Measurements from ENCODE around the gene TADA2A. TPM values are rescaled to one million over a fixed set of nuclear protein-coding genes. Genes with fewer than 3 reads are reported as not detected.

TADA2A gene
- total and polyA plus RNA-seq, 2 of the 8 experiments (the other 6 are each of a cell fraction or from before 2014, with no cell fraction given) = 8.4 to 18.5 TPM

DNA sequence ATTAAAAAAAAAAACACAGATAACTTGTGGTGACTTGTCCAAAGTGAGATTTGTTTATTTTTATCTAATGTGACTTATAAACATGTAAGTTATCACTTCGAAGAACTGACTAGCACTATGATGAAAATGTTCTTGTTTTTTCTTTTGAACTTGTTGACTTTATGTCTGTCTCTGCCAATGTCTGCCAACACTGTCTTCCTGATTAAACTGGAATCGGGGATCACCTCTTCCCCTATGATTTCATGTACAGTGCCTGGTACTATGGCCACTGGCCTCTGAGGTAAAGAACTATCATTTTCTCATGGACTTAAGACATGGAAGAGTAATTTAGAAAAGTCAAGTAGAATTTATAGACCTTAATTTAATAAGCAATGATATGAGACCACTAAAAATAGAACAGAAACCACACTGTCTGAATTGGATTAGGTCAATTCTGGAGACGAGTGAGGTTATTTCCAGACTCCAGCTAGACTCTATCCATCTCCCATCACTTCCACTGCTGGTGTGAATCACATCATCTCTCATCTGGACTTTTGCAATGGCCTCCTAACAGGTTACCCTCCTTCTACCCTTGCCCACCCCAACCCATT is 22.0 kb upstream of the TADA2A start:
- Histone ChIP-seq H3K79me2 (ENCODE audit: control insufficient read depth in 1 of 2, insufficient read depth in 2 of 2, low read length in 2 of 2) (no peaks in the 10 kb centered on the region), H3K27me3 (replicated peaks in 1 of 4; ENCODE audit: control insufficient read depth in 3 of 4, extremely low read depth in 1 of 4, insufficient read depth in 3 of 4, low read length in 3 of 4) (no peaks in the 10 kb centered on the region), H3K4me3 (ENCODE audit: extremely low read depth in 1 of 4, insufficient read depth in 2 of 4, low read depth in 3 of 4, low read length in 4 of 4) (no peak overlapping the region), H3K4me1 (replicated peaks in 1 of 4; ENCODE audit: control insufficient read depth in 3 of 4, insufficient read depth in 4 of 4, low read length in 3 of 4) (no peaks in the 10 kb centered on the region), H3K4ac (replicated peaks; ENCODE audit: insufficient read length, low read depth, low read length) (no peak overlapping the region), H3K4me2 (ENCODE audit: insufficient read depth in 1 of 2, low read depth in 2 of 2, low read length in 2 of 2) (no peak overlapping the region), H4K5ac (ENCODE audit: insufficient read length, low read depth, low read length) (no peak overlapping the region), H3K79me1 (ENCODE audit: low read depth, low read length) (no peaks in the 10 kb centered on the region), H2AK5ac (ENCODE audit: low read depth, low read length) (no peak overlapping the region), H3K36me3 (ENCODE audit: control insufficient read depth in 2 of 4, insufficient read depth in 4 of 4, low read length in 3 of 4) (no peaks in the 10 kb centered on the region), H4K8ac (ENCODE audit: extremely low read depth, insufficient read depth, low read length) (no peak overlapping the region), H4K20me1 (replicated peaks in 1 of 2; ENCODE audit: control insufficient read depth in 1 of 2, insufficient read depth in 2 of 2, low read length in 2 of 2) (no peaks in the 10 kb centered on the region), H2BK120ac (replicated peaks; ENCODE audit: low read depth, low read length) (no peak overlapping the region), H3K18ac (ENCODE audit: extremely low read depth, low read length) (no peak overlapping the region), H3K23me2 (ENCODE audit: low read depth, low read length) (no peaks in the 10 kb centered on the region), H3K14ac (ENCODE audit: insufficient read length) (no peak overlapping the region), H4K91ac (replicated peaks; ENCODE audit: insufficient read length, low read length) (no peak overlapping the region), H3K27ac (ENCODE audit: low read depth, low read length) (no peak overlapping the region), H3K9ac (replicated peaks in 1 of 4; ENCODE audit: extremely low read depth in 1 of 4, low read depth in 3 of 4, low read length in 3 of 4) (no peak overlapping the region), H2AFZ (ENCODE audit: low read length) (no peak overlapping the region), H2BK12ac (ENCODE audit: low read depth, low read length) (no peak overlapping the region), H3K9me3 (ENCODE audit: insufficient read depth in 2 of 2, low read depth in 1 of 2, low read length in 1 of 2) (no peaks in the 10 kb centered on the region), H2BK5ac (ENCODE audit: low read depth, low read length) (no peak overlapping the region), H3K56ac (replicated peaks; ENCODE audit: insufficient read length, low read depth, low read length) (no peak overlapping the region), H3K23ac (ENCODE audit: insufficient read length) (no peak overlapping the region), H2BK15ac (ENCODE audit: low read length) (no peak overlapping the region), H2BK20ac (ENCODE audit: low read length) (no peak overlapping the region)
- FAIRE-seq = no peak
- CTCF ChIA-PET (ENCODE audit: partially characterized antibody) = interaction anchor here (2.8 to 9.1 kb wide), 2 partner anchors 10 to 12 kb away, joined by 24 to 126 read pairs; partner anchors contain the start of gene C17orf78
- 95% methylated on average over 3 of the region's 3 CpGs; no CpG with 5 or more reads in 1 of the 2 experiments for WGBS, 2 experiments (ENCODE audit: extremely low coverage in 1 of 2, insufficient coverage in 1 of 2, insufficient read length in 1 of 2, insufficient replicate concordance in 2 of 2, low coverage in 1 of 2, low lambda C conversion rate in 2 of 2, missing lambda C conversion rate in 1 of 2)
- TF ChIP-seq POLR2AphosphoS5 (IDR thresholded peaks at IDR 0.05; ENCODE audit: low read depth, low read length) (no peak), SP1 (IDR thresholded peaks at IDR 0.05; ENCODE audit: low read depth, low read length) (no peak), USF2 (IDR thresholded peaks at IDR 0.05; ENCODE audit: low read length) (no peak), CEBPB (IDR thresholded peaks at IDR 0.05; ENCODE audit: low read depth, low read length) (no peak)
- TF ChIP-seq, protein P1, sequence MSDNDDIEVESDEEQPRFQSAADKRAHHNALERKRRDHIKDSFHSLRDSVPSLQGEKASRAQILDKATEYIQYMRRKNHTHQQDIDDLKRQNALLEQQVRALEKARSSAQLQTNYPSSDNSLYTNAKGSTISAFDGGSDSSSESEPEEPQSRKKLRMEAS (IDR thresholded peaks at IDR 0.05) = no peak
- no peak for DNase-seq (ENCODE audit: low read depth in 1 of 2, low spot score in 2 of 2)
- POLR2A ChIA-PET (ENCODE audit: partially characterized antibody) = interaction anchor here (0.7 to 1.0 kb wide), 2 partner anchors 10 to 26 kb away, joined by 3 read pairs; no protein-coding TSS in a partner anchor
